ENCODE data around the gene KRTAP4-9.
"Not testable (repeated sequence)": the region's sequence is repeated elsewhere in the genome, so short reads cannot be mapped to it uniquely, and the experiment has no call there.

The KRTAP4-9 gene

DNA sequence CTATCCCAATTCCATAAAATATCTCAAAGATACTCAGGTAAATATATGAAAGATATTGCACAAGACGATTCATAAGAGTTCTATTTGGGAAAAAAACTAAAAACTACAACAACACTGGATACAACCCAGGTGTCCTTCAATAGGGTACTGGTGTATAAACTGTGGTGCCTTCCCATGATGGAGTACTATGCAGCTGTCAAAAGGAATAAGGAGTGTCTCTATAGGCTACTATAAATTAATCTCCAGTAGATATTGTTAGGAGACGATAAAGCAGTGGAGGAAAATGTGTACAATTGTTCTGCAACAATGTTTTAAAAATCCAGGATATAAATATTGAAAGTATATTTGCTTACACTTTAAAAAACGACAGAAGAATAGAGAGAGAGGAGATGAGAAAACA, 21.2 kb downstream of the KRTAP4-9 start:
- no peak for DNase-seq

DNA sequence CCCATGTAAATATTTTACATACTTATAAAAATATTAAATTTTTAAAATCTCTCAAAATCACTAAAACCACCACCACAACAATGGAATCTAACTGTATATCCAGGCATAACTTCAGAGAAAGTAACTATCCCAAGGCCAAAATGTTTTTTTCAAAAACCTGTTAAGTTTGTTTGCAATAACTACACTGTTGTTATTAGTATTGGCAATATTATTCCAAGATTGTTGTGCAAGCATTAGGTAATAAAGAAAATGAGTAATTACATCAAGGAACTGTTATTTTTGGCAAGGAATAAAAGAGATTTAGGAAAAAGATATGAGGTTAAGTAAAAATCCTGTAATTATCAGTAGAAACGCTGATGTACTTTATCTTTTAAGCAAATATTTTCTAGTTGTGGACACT, 22.2 kb downstream of the KRTAP4-9 start:
- DNase-seq: no peak

DNA sequence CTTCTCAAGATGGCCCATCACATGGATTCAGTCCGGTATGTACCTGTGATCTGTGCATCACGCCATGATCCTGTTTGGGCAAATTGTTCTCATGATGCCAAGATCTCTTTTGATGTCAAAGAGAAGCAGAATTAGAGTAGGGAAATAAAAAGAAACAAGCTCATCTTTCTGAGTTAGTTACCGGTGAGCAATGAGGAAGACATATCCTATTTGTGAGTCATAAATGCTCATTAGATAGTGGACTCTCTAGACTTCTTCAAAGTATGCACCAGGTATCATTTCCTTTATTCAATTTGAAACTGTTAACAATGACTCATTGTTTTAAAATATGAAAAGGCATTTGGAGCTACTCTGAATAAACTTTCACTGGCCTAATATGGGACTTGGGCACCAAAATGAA, 26.8 kb downstream of the KRTAP4-9 start:
- DNase-seq: no peak

DNA sequence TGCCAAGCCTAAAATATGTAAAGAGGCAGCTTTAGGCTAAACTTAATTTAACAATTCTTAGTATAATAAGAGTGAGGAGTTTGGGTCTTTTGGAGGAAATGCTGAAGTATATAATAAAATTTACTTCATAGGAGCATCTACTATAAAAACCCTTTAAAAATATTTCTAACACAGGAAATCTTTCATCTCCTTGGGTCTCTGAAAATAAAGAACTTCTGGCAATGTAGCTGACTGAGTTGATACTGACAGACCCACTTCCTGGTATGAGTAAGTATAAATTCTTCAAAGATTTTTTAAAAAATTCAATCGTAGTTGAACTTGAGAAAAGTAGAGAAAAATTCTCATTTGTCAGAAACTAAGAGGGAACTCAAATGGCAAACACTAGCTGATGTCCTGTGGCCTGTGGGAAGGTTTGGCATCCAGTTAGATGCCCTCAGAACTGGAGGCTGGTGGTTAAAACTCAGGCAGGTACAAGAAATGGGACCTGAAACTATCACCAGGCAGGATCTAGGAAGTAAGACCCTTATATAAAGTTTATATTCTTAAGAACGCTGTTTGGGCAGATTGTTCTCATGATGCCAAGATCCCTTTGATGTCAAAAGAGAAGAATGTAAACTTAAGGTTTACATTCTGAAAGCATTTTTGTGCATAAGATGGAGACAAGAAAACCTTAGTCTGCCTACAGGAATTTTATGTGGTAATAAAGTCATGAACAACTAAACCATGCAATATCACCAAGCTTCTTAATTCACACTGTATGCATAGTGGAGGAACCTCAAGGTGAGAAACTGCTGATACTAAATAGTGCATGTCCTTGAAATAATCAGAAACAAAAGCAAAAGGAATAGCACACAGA, 28.9 kb downstream of the KRTAP4-9 start:
- no peak for DNase-seq

DNA sequence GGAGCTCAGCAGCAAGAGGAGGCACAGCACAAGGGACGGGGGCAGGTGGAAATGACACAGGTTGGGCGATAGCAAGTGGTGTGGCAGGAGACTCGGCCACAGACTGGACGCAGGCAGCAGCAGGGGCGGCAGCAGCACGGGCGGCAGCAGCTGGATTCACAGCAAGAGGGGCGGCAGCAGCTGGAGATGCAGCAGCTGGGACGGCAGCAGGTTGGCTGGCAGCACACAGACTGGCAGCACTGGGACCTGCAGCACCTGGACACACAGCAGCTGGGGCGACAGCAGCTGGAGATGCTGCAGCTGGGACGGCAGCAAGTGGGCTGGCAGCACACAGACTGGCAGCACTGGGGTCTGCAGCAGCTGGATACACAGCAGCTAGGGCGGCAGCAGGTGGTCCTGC, 34.7 kb downstream of the KRTAP4-9 start:
- DNase-seq: not testable (repeated sequence)

DNA sequence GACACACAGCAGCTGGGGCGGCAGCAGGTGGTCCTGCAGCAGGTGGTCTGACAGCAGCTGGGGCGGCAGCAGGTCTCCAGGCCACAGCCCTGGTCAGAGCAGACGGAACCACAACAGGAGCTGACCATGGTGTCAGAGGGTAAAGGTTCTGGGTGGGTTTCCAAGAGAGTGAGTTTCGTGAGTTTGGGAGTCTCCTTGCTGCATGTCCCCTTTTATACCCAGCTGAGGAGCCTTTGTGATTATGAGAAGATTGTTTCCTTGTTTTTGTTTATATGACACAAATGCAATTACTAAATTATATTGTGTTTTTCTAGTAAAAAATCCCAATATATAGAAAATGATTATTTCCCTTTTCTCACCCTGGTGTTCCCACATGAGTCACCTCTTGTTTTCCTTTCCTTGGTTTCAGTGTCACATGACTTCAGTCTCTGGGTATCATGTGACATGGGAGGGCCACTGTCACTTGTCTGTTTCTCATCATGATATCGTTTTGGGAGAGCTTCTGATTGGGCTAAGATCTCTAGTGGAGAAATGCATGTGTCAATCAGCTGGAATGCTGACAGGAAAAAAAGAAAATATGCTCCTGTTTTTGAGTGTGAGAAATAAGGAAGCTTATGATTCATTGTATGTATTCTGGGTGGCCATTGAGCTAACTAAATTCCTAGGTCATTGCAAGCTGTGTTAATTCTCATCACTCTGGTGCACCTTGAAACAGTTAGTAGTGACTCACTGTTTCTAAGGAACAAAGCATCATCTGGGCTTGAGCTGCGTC, 35.4 kb downstream of the KRTAP4-9 start, which contains the start of gene KRTAP4-6:
Gene KRTAP4-6, minus strand, starts transcription at position 185 of the 772 bp plus-strand sequence. Its CDS starts 57 bp downstream, at position 128.
- no peak for DNase-seq

DNA sequence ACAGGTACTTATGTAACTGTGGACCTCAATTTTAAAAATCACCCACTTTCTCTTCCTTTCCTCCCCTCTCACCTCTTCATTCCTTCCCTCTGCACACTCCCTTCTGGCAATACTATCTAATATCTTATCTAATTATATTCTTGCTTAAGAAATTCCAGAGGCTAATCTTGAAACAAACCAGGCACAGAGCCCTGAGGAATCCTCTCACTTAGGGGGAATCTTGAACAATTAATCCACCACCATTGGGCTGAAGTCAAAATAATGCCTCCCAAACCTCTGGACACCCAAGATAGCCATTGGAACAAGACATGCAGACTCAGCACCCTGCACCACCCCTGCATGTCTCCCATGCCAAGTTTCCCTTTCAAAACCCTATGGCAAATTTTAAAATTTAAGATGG, 36.2 kb downstream of the KRTAP4-9 start:
- DNase-seq: no peak

DNA sequence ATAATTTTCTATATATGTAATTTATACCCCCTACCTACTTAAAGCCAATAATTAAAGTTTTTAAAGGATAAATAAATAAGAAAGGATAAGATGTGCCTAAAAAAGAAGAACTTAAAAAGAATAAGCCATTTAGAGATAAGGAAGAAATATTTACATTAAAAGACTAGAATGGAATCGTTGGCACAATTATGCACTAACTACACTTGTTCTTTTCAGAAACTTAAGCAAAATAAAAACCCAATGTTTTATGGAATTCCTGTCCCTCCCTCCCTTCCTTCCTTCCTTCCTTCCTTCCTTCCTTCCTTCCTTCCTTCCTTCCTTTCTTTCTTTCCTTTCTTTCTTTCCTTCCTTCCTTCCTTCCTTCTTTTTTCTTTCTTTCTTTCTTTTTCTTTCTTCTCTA, 39.7 kb downstream of the KRTAP4-9 start:
- no peak for DNase-seq

DNA sequence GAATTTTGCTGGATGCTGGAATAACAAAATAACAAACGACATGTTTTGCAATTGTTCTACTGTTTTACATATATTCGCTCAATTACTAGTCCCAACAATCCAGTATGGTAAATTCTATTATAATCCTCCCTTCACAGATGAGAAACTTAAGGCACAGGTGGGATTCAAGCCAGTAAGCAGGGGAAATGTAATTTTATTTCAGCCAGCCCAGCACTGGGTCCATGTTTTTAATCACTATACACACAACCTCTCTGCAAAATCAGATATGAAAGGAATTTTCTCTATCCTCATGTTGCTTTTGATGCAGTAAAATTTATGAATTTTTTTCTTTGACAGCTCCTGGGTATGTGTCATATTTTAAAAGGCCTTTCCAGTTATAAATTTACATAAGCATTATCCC, 40.1 kb downstream of the KRTAP4-9 start:
- DNase-seq: no peak

DNA sequence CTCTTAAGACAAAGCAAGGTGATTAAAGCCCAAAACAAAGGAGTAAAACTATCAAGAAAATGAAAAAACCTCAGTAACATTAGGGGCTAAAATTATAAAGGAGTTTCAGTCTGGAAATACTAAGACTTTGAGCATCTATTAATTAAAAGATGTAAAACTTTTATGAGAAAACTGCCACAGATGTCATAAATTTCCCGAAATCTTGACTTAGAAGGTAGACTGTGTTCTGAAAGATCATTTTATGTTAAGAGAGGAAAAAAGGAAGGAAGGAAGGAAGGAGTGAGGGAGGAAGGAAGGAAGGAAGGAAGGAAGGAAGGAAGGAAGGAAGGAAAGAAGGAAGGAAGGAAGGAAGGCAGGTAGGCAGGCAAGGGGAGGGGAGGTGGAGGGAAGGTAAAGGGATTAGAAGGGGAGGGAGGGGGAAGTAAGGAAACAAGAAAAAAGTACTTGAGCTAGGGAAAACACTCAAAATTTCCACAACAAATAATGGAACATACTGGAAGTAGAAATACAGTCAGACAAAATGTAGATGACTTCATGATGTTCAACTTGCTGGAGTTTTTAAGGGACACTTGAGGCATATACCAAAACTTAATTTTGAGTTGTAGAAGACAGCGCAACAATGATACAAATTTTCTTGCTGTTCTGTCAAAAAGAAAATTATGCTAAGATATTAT, 42.5 kb downstream of the KRTAP4-9 start:
- no peak for DNase-seq

DNA sequence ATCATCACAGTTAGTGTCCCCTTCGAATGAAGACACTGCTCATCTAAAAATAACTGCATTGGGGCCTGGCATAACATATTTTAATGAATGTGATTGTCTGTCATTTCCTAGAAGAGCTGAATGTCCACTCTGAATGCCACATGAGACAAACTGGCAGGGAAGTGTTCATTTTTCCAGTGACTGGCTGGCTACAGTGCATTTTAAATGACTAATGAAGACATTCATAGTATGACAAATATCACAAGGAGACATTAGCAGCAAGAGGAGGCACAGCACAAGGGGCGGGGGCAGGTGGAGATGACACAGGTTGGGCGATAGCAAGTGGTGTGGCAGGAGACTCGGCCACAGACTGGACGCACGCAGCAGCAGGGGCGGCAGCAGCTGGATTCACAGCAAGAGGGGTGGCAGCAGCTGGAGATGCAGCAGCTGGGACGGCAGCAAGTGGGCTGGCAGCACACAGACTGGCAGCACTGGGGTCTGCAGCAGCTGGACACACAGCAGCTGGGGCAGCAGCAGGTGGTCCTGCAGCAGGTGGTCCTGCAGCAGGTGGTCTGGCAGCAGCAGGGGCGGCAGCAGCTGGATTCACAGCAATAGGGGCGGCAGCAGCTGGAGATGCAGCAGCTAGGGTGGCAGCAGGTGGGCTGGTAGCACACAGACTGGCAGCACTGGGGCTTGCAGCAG, 43.9 kb downstream of the KRTAP4-9 start:
- not testable (repeated sequence) for DNase-seq

DNA sequence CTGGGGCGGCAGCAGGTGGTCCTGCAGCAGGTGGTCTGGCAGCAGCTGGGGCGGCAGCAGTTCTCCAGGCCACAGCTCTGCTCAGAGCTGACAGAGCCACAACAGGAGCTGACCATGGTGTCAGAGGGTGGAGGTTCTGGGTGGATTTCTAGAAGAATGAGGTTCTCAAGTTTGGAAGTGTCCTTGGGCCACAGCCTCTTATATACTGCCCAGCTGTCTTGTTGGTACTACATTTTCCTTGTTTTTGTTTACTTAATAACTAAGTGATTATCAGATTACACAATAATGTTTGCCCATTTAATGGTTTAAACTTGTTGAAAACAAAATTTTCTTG, 44.4 kb downstream of the KRTAP4-9 start, which contains the start of gene KRTAP4-5:
Gene KRTAP4-5, minus strand, starts transcription at position 174 of the 334 bp plus-strand sequence. Its CDS starts 58 bp downstream, at position 116.
- DNase-seq: no peak

DNA sequence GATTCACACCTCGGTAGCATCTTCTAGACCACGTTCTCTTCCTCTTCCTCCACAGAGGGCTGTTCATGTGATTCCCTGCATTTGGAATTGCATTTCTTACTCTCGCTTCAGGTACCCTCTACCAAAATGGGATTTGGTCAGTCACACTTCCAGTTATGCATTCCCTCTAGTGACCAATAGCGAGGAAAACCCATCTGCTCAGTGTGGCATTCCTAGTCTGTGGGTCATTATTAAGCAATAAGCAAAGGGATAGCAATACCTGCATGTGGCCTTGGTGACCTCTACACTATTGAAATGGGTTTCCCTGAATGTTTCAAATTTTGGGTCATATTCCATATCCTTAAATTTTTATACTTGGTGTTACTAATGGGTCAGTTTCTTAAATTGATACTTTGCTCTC, 44.8 kb downstream of the KRTAP4-9 start:
- DNase-seq: no peak

DNA sequence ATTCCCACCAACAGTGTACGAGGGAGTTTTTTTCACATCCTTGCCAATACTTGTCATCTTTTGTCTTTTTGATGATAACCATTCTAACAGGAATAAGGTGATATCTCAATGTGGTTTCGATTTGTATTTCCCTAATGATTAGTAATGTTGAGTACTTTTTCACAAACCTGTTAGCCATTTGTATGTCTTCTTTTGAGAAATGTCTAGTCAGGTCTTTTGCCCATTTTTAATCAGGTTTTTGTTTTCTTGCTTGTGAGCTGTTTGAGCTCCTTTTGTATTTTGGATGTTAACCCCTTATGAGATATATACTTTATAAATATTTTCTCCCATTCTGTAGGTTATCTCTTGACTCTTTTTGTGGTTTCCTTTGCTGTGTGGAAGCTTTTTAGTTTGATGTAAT, 46.3 kb downstream of the KRTAP4-9 start:
- no peak for DNase-seq

DNA sequence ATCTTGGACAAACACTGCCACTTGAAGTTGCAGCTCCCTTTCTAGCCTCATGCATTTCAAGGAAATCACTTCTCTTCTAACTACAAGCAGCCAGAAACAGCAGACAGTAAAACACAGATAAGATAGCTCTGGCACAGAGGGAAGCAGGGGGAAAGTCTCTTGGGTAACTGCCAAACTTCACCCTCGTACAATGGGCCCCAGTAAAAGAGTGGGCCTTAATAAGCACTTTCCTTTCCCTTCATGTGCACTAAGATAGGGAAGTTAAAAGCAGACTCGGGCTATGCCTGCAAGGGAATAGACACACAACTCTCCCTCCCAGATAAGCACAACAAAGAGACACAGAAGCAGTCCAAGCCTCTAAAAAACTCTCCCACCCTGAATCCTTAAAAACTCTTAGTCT, 48.7 kb downstream of the KRTAP4-9 start:
- DNase-seq: peak in 3 of 56 donors; percentile 3 to 22 (median 3)

All from nucleus accumbens (tissue), 56 donors.